Measurements from ENCODE around the gene CTR9.

DNA sequence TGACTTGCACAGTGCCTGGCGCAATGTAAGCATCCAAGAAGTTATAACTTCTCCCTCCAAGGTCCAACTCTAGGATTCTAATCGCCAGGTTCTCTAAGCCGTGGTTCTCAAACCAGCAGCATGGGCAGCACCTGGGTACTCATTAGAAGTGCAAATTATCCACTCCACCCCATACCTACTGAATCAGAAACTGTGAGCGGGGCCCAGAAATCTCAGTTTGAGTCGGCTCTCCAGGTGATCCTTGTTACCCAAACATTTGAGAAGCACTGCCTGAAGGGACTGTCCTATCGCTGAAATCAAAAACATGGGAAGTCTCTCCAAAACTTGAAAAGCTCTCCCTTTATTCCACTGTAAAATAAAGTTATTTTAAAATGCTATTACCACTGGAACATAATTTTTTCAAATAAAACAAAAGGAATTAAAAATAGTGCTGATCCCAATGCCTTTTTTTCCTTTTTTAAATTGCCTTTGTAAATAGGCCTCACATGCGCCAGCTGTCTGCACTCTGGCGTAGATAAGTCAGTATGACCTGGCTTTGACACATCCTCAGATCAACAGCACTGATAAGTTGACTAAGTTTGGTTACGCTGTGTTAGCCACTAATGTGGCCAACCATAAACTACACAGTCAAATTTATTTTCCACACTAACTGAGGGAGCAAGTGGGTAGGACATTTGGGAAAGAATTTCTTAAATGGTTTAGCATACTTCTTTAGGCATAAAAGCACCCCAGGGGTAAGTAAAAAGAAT, 8.4 kb upstream of the CTR9 start:
- TF ChIP-seq, protein P1, sequence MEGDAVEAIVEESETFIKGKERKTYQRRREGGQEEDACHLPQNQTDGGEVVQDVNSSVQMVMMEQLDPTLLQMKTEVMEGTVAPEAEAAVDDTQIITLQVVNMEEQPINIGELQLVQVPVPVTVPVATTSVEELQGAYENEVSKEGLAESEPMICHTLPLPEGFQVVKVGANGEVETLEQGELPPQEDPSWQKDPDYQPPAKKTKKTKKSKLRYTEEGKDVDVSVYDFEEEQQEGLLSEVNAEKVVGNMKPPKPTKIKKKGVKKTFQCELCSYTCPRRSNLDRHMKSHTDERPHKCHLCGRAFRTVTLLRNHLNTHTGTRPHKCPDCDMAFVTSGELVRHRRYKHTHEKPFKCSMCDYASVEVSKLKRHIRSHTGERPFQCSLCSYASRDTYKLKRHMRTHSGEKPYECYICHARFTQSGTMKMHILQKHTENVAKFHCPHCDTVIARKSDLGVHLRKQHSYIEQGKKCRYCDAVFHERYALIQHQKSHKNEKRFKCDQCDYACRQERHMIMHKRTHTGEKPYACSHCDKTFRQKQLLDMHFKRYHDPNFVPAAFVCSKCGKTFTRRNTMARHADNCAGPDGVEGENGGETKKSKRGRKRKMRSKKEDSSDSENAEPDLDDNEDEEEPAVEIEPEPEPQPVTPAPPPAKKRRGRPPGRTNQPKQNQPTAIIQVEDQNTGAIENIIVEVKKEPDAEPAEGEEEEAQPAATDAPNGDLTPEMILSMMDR (conservative IDR thresholded peaks at IDR 0.05 in 1 of 2, IDR thresholded peaks at IDR 0.05 in 1 of 2; ENCODE audit: extremely low read depth in 1 of 2, insufficient read depth in 1 of 2, low read depth in 1 of 2, low read length in 2 of 2): no peak
- no peak for TF ChIP-seq EZH2 (IDR thresholded peaks at IDR 0.05; ENCODE audit: borderline replicate concordance, low read length)

Measured in mammary epithelial cell (primary cell).